ENCODE results near the gene TTLL6. TPM values are rescaled to one million over a fixed set of nuclear protein-coding genes. Genes with fewer than 3 reads are reported as not detected.

The TTLL6 gene
- total and polyA plus RNA-seq, 4 donors, result 0.02 to 0.08 TPM; not detected in 2

DNA sequence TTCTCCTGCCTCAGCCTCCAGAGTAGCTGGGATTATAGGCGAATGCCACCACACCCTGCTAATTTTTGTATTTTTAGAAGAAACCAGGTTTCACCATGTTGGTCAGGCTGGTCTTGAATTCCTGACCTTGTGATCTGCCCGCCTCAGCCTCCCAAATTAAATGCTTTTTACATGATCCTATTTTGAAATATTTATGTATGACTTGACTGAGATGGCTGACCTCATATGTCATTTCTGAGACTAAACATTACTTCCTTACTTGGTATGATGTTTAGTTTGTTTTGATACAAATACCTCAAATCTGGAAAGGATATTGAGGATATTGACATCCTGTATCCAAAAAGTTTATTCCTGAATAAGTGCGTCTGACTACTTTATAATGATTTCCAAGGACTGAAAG lies 25.7 kb upstream of the TTLL6 start (continued):
- TF ChIP-seq, protein P1, sequence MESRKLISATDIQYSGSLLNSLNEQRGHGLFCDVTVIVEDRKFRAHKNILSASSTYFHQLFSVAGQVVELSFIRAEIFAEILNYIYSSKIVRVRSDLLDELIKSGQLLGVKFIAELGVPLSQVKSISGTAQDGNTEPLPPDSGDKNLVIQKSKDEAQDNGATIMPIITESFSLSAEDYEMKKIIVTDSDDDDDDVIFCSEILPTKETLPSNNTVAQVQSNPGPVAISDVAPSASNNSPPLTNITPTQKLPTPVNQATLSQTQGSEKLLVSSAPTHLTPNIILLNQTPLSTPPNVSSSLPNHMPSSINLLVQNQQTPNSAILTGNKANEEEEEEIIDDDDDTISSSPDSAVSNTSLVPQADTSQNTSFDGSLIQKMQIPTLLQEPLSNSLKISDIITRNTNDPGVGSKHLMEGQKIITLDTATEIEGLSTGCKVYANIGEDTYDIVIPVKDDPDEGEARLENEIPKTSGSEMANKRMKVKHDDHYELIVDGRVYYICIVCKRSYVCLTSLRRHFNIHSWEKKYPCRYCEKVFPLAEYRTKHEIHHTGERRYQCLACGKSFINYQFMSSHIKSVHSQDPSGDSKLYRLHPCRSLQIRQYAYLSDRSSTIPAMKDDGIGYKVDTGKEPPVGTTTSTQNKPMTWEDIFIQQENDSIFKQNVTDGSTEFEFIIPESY (IDR thresholded peaks at IDR 0.05), result no peak
- no peak for TF ChIP-seq RXRA (IDR thresholded peaks at IDR 0.05)
- TF ChIP-seq EGR1 (IDR thresholded peaks at IDR 0.05; ENCODE audit: low read depth in 2 of 2), result no peak
- TF ChIP-seq RAD21 (IDR thresholded peaks at IDR 0.05), result no peak
- TF ChIP-seq JUND (IDR thresholded peaks at IDR 0.05), result no peak
- no peak for TF ChIP-seq NR2F2 (IDR thresholded peaks at IDR 0.05)
- no peak for TF ChIP-seq FOXA2 (IDR thresholded peaks at IDR 0.05)

DNA sequence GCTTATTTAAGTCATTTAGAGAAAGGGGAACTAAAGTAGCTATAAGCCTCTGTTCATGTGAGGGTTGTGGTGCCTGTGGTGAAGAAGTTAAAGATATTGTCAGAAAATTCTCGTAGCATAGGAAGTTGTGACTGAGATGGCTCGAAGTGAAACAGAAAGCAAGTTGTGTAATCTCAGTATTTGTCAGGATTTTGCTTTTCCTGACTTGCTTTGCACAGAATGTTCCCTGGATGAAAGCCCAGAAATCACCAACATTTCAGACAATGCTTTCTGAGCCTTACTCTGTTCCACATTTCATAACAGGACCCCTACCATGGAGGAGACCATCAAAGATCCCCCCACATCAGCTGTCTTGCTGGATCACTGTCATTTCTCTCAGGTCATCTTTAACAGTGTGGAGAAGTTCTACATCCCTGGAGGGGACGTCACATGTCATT lies 24.4 kb upstream of the TTLL6 start:
- TF ChIP-seq, protein P2, sequence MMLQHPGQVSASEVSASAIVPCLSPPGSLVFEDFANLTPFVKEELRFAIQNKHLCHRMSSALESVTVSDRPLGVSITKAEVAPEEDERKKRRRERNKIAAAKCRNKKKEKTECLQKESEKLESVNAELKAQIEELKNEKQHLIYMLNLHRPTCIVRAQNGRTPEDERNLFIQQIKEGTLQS (IDR thresholded peaks at IDR 0.05), result peak; percentile 13
- peak; percentile 28 for TF ChIP-seq NR2F2 (IDR thresholded peaks at IDR 0.05)
- no peak for TF ChIP-seq FOXA1 (IDR thresholded peaks at IDR 0.05)
- TF ChIP-seq, protein P3, sequence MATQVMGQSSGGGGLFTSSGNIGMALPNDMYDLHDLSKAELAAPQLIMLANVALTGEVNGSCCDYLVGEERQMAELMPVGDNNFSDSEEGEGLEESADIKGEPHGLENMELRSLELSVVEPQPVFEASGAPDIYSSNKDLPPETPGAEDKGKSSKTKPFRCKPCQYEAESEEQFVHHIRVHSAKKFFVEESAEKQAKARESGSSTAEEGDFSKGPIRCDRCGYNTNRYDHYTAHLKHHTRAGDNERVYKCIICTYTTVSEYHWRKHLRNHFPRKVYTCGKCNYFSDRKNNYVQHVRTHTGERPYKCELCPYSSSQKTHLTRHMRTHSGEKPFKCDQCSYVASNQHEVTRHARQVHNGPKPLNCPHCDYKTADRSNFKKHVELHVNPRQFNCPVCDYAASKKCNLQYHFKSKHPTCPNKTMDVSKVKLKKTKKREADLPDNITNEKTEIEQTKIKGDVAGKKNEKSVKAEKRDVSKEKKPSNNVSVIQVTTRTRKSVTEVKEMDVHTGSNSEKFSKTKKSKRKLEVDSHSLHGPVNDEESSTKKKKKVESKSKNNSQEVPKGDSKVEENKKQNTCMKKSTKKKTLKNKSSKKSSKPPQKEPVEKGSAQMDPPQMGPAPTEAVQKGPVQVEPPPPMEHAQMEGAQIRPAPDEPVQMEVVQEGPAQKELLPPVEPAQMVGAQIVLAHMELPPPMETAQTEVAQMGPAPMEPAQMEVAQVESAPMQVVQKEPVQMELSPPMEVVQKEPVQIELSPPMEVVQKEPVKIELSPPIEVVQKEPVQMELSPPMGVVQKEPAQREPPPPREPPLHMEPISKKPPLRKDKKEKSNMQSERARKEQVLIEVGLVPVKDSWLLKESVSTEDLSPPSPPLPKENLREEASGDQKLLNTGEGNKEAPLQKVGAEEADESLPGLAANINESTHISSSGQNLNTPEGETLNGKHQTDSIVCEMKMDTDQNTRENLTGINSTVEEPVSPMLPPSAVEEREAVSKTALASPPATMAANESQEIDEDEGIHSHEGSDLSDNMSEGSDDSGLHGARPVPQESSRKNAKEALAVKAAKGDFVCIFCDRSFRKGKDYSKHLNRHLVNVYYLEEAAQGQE (IDR thresholded peaks at IDR 0.05), result peak; percentile 61
- TF ChIP-seq YY1 (IDR thresholded peaks at IDR 0.05), result peak; percentile 31
- TF ChIP-seq, protein P4, sequence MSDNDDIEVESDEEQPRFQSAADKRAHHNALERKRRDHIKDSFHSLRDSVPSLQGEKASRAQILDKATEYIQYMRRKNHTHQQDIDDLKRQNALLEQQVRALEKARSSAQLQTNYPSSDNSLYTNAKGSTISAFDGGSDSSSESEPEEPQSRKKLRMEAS (IDR thresholded peaks at IDR 0.05), result peak; percentile 47
- no peak for TF ChIP-seq EGR1 (IDR thresholded peaks at IDR 0.05; ENCODE audit: low read depth in 2 of 2)
- peak; percentile 36 to 42 for TF ChIP-seq JUND (IDR thresholded peaks at IDR 0.05)
- peak; percentile 84 for TF ChIP-seq SP1 (IDR thresholded peaks at IDR 0.05)
- TF ChIP-seq RAD21 (IDR thresholded peaks at IDR 0.05), result peak in 1 of 2 donors; percentile 43
- TF ChIP-seq, protein P1 (IDR thresholded peaks at IDR 0.05), result peak; percentile 57
- TF ChIP-seq TAF1 (conservative IDR thresholded peaks at IDR 0.05), result no peak
- peak; percentile 33 to 56 for TF ChIP-seq RXRA (IDR thresholded peaks at IDR 0.05)
- peak; percentile 26 to 40 for TF ChIP-seq HNF4A (conservative IDR thresholded peaks at IDR 0.05)
- peaks cover 9 to 36% (median 27%) of the 10 kb centered on the region in 4 donors for H3K4me1 ChIP-seq (ENCODE audit: control insufficient read depth in 4 of 4, insufficient read depth in 4 of 4, low read length in 3 of 4)
- peak overlapping the region; percentile 7 to 55 (median 43) for H3K4me3 ChIP-seq (ENCODE audit: low read depth in 1 of 3, low read length in 3 of 3)
- H3K9ac ChIP-seq (ENCODE audit: low read depth in 1 of 2, low read length in 2 of 2), result peak overlapping the region; percentile 1 to 85
- no peaks in the 10 kb centered on the region for H3K9me3 ChIP-seq (ENCODE audit: control insufficient read depth in 4 of 4, low read length in 3 of 4)
- peaks cover 2 to 15% (median 9%) of the 10 kb centered on the region in 4 donors for H3K36me3 ChIP-seq (ENCODE audit: control insufficient read depth in 4 of 4, insufficient read depth in 3 of 4, low read depth in 1 of 4, low read length in 3 of 4)
- no peak for DNase-seq (ENCODE audit: low spot score)
- H3K27me3 ChIP-seq (ENCODE audit: control insufficient read depth in 4 of 4, insufficient read depth in 4 of 4, low read length in 3 of 4), result no peaks in the 10 kb centered on the region
- WGBS, result 5% methylated on average over 3 of the region's 3 CpGs
- peak overlapping the region; percentile 82 to 94 for H3K27ac ChIP-seq (ENCODE audit: low read depth in 1 of 2, low read length in 2 of 2)
